GM23338 (cell line): ENCODE data around the gene PCSK5. TPM values are rescaled to one million over a fixed set of nuclear protein-coding genes. Genes with fewer than 3 reads are reported as not detected.

Experiments used
- CREB1 ChIP-seq: fragments of 250-450 bp; sonication (Bioruptor Pico); IDR thresholded peaks from 2 replicates; pipeline ENCODE4 v1.5.0; 2020; ENCODE audit warnings: low read depth, mild to moderate bottlenecking, moderate library complexity
- EZH2 ChIP-seq: fragments of 200-600 bp; sonication (generic); IDR thresholded peaks from one replicate; pipeline ENCODE4 v1.8.0; 2017; ENCODE audit warnings: antibody characterized with exemption, mild to moderate bottlenecking, low read depth; ENCODE audit not compliant: unreplicated experiment
- JUNB ChIP-seq: IDR thresholded peaks from one replicate; pipeline ENCODE4 v1.6.1; 2016; ENCODE audit warnings: antibody characterized with exemption; ENCODE audit not compliant: unreplicated experiment
- POLR2AphosphoS5 ChIP-seq: IDR thresholded peaks from 2 replicates; pipeline ENCODE4 v1.6.1; 2016; ENCODE audit warnings: antibody characterized with exemption, low read depth
- REST ChIP-seq: IDR thresholded peaks from one replicate; pipeline ENCODE4 v1.6.1; 2018; ENCODE audit warnings: antibody characterized with exemption; ENCODE audit not compliant: unreplicated experiment
- STAT1 ChIP-seq: IDR thresholded peaks from one replicate; pipeline ENCODE4 v1.6.1; 2016; ENCODE audit warnings: antibody characterized with exemption; ENCODE audit not compliant: unreplicated experiment
- ZNF114 ChIP-seq: fragments of 250-450 bp; sonication (Bioruptor Pico); IDR thresholded peaks from 2 replicates; pipeline ENCODE4 v1.5.0; 2020; ENCODE audit warnings: mild to moderate bottlenecking, moderate library complexity
- ZNF331 ChIP-seq: fragments of 250-450 bp; sonication (Bioruptor Pico); IDR thresholded peaks from 2 replicates; pipeline ENCODE4 v1.5.0; 2020; ENCODE audit warnings: low read depth, mild to moderate bottlenecking, moderate library complexity
- ZNF462 ChIP-seq: fragments of 250-450 bp; sonication (Bioruptor Pico); IDR thresholded peaks from 2 replicates; pipeline ENCODE4 v1.5.0; 2020; ENCODE audit warnings: mild to moderate bottlenecking, moderate library complexity
- polyA plus RNA-seq: library from polyadenylated mRNA; unstranded; fragments of >200 nt; fragmentation: Nextera tagmentation; extraction: Ambion mirVana; gene quantifications from 2 replicates; pipeline ENCODE4 v1.2.1, GENCODE V29; 2016
- total RNA-seq: library from RNA; depleted of rRNA; stranded (reverse); fragments of >200 nt; shearing (Covaris generic); gene quantifications from 2 replicates; pipeline ENCODE4 v1.2.3, GENCODE V29; 2014

Gene PCSK5
- total and polyA plus RNA-seq, 2 experiments from 2014 or later = 12.3 to 34.8 TPM

- TF ChIP-seq ZNF462 (CRISPR knock-in tag) (no peak), REST (no peak), JUNB (no peak), EZH2 (no peak), POLR2AphosphoS5 (no peak), ZNF331 (CRISPR knock-in tag) (no peak), STAT1 (no peak), ZNF114 (no peak), CREB1 (CRISPR knock-in tag) (no peak)
Observed at GRCh38 chr9:76181781-76182180, 291.3 kb downstream of the PCSK5 start (continued).
